ENCODE results near the gene FGF18. TPM values are rescaled to one million over a fixed set of nuclear protein-coding genes. Genes with fewer than 3 reads are reported as not detected.

The FGF18 gene
- total RNA-seq, 8 experiments from 2014 or later = 0.22 to 6.7 (median 0.60) TPM

DNA sequence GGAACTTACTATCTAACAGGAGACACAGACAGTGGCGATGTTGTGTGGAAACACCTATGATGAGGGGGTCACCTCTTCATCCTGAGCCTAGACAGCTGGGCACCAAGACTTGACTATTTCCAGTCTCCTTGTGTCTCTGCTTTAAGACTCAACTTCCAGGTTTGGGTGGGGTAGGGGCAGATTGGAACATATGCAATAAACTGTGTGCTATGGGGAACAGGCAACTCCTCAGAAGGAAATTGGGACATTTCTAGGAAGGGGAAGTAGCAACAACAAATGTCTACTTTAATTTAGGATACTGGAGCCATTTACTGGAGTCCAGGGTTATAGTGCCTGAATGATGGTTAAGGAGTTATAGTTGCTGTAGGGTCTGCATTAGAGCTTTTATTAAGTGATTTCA lies 57.3 kb downstream of the FGF18 start:
- H3K4me1 ChIP-seq (replicated peaks in 1 of 2) = no peaks in the 10 kb centered on the region
- H3K27ac ChIP-seq = no peak overlapping the region
- in situ Hi-C loops (cut with MboI; ENCODE audit: low pct_unique_long_range_greater_than_20kb in 2 of 9, low sequenced_read_pairs in 9 of 9, unreplicated experiment in 9 of 9) = no loop called here
- no peak for ATAC-seq (replicated peaks in 6 of 8)
- no peak overlapping the region for H3K4me3 ChIP-seq
- 83 to 100% (median 100%) methylated on average over 1 of the region's 1 CpG; no CpG with 5 or more reads in 7 of the 10 experiments for WGBS, 10 experiments

DNA sequence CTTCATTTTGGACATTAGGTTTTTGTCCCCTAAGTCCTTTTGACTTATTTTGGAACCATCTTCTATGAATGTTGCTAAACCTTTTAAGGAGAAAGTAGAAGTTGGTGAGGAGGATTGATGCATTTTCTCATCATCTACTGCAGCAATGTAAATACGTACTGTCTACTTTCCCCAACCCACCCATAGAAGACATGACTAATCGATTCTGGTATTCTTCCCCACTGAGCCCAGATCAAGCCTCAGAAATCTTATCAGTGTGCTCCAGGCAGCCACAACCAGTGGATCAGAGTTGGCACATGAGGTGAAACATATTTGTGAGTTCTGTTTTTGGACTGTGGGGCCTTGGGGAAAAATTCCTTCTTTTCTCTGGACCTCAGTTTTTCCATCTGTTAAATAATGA lies 57.7 kb downstream of the FGF18 start:
- Histone ChIP-seq H3K27ac (no peak overlapping the region), H3K4me1 (replicated peaks in 1 of 2) (no peaks in the 10 kb centered on the region), H3K4me3 (no peak overlapping the region)
- WGBS, 10 experiments = 33 to 100% (median 74%) methylated on average over 1 to 2 of the region's 2 CpGs; no CpG with 5 or more reads in 3 of the 10 experiments
- peak in 1 of 8 experiments; percentile 27 for ATAC-seq (replicated peaks in 6 of 8)
- in situ Hi-C loops (cut with MboI; ENCODE audit: low pct_unique_long_range_greater_than_20kb in 2 of 9, low sequenced_read_pairs in 9 of 9, unreplicated experiment in 9 of 9) = no loop called here

DNA sequence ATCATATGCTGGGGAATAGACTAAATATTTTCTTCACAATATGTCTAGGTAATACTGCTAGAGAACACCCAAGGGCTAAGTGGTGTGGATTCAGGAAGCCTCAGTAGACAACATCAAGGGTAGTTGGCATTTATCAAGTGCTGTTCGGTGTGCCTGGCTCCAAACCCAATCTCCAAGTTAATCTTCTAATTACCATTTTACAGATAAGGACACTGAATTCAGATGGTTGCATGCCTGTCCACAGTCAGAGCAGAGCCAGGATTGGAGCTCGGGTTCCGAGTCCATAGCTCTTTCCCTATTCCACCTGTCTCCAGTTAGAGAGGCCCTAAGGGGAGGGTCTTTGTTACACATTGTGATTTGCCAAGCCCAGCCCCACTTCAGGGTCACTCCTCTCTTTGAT lies 58.2 kb downstream of the FGF18 start:
- no peak for ATAC-seq (replicated peaks in 6 of 8)
- no peaks in the 10 kb centered on the region for H3K4me1 ChIP-seq (replicated peaks in 1 of 2)
- no peak overlapping the region for H3K4me3 ChIP-seq
- 74 to 92% (median 85%) methylated on average over 1 to 3 of the region's 3 CpGs; no CpG with 5 or more reads in 4 of the 10 experiments for WGBS, 10 experiments
- in situ Hi-C loops (cut with MboI; ENCODE audit: low pct_unique_long_range_greater_than_20kb in 2 of 9, low sequenced_read_pairs in 9 of 9, unreplicated experiment in 9 of 9) = no loop called here
- no peak overlapping the region for H3K27ac ChIP-seq

DNA sequence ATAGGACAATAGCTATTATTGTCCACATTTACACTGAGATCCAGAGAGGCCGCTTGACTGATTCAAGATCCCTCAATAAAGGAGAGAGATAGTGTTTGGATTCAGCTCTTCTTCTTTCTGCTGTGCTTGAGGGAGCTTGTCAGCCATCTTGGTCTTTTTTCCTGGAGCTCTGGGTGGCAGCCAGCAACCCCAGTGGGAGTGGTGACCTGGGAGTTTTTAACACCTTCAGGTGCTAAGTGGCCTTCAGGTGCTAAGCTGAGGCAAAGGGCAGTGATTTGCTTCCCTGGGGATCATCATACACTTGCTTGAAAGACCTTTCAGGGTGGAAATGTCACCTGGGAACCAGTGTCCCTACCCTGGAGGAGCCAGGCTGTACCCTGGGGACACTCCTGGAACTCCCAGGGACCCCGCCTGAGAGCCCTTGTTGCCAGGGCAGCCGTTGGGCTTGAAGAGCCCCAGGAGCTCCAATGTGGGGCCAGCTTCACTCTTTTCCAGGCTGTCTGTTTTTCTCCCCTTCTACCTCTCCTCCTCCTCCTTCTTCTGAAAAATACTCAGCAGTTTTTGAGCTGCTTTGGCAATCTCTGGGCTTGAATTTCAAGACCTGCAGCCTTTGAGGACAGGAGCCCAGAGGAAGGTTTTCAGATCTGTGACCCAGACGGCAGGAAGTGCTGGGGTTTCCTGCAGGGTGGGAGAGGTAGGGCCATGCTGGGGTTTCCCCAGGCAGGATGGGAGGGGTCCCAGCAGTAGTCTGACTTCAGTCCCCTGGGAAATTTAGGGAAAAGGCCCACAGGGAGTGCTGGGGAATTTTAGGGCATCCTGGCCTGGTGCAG lies 59.7 kb downstream of the FGF18 start:
- 60 to 100% (median 84%) methylated on average over 1 to 3 of the region's 4 CpGs; no CpG with 5 or more reads in 2 of the 10 experiments for WGBS, 10 experiments
- in situ Hi-C loops (cut with MboI; ENCODE audit: low pct_unique_long_range_greater_than_20kb in 2 of 9, low sequenced_read_pairs in 9 of 9, unreplicated experiment in 9 of 9) = no loop called here
- no peaks in the 10 kb centered on the region for H3K4me1 ChIP-seq (replicated peaks in 1 of 2)
- H3K27ac ChIP-seq = no peak overlapping the region
- no peak overlapping the region for H3K4me3 ChIP-seq
- no peak for ATAC-seq (replicated peaks in 6 of 8)

DNA sequence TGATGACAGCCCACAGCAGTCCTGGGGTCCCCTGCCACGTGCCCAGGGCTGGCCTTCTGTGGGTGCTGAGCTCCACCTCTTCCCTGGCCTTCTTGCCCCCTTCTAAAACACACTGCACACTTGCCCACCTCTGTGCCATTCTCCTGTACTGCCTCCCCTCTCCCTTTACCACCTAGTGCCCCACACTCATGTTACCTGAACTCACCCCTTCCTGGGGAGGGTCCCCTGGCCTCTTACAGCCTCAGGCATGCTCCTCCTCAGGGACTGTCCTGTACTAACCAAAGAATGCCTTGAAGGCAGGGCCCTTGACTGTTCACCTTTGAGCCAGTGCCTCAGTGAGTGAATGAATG lies 60.3 kb downstream of the FGF18 start:
- Histone ChIP-seq H3K4me1 (replicated peaks in 1 of 2) (no peaks in the 10 kb centered on the region), H3K4me3 (no peak overlapping the region), H3K27ac (no peak overlapping the region)
- ATAC-seq (replicated peaks in 6 of 8) = no peak
- in situ Hi-C loops (cut with MboI; ENCODE audit: low pct_unique_long_range_greater_than_20kb in 2 of 9, low sequenced_read_pairs in 9 of 9, unreplicated experiment in 9 of 9) = no loop called here
- WGBS, 10 experiments = 60 to 86% methylated on average over 1 of the region's 1 CpG; no CpG with 5 or more reads in 8 of the 10 experiments

DNA sequence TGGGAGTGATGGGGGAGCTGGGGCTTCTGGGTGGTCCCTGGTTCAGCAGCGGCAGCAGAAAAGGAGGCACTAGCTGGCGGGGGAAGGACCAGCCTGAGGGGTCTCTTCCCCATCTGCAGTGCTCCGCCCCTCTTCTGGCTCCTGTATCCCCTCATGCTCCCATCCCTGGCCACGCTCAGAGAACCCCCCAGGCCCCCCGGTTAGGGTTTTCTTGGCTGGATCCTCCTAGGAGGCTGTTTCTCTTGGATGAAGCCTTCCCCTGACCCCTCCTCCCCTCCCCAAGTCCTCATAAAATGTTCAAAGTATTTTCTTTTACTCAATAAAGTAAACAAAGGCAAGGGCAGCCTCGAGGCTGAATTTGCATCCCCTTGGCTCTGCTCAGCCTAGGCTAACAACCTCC lies 60.8 kb downstream of the FGF18 start:
- in situ Hi-C loops (cut with MboI; ENCODE audit: low pct_unique_long_range_greater_than_20kb in 2 of 9, low sequenced_read_pairs in 9 of 9, unreplicated experiment in 9 of 9) = no loop called here
- 0 to 66% (median 35%) methylated on average over 1 to 4 of the region's 6 CpGs; no CpG with 5 or more reads in 6 of the 10 experiments for WGBS, 10 experiments
- ATAC-seq (replicated peaks in 6 of 8) = no peak
- H3K4me3 ChIP-seq = no peak overlapping the region
- no peak overlapping the region for H3K27ac ChIP-seq
- no peaks in the 10 kb centered on the region for H3K4me1 ChIP-seq (replicated peaks in 1 of 2)

DNA sequence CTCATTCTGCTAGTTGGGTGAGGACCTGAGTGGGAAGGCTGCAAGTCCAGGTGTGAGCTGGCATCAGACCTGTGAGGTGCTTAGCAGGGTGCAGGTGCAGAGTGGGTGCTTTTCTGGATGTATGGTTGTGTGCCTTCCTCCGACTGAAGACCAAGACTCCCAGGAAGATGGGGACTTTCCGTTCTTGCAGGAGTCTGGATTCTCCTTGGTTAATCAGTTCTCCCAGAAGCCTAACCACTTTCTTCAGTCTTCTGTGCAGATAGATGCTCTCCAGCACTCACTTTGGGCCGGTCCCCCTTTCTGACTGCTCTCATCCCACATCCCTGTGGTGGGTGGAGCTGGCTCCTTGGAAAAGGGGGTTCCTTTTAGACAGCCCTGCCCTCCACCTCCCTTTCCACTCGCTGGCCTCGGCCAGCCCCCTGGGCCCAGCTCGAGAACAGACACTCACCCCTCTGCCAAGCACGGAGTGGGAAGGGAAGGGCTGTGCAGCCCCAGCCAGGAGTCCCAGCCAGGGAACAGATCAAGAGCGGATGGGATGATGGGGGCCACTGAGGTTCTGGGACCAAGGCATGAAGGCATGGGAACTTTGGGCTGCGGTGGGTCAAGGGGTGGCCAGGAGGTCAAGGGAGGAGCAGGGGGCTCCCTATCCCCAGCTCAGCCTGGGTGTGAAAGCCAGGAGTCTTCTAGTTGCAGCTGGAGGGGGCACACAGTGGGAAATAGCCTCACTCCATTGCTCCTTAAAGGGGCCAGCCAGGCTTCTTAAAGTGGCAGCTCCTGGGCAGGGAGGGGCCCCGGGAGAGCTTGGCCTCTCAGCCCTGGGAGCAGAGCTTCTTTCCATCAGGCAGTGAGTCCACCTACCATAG lies 62.4 kb downstream of the FGF18 start:
- no peak for ATAC-seq (replicated peaks in 6 of 8)
- H3K4me3 ChIP-seq = no peak overlapping the region
- 60 to 100% (median 100%) methylated on average over 1 to 2 of the region's 10 CpGs; no CpG with 5 or more reads in 7 of the 10 experiments for WGBS, 10 experiments
- H3K27ac ChIP-seq = no peak overlapping the region
- in situ Hi-C loops (cut with MboI; ENCODE audit: low pct_unique_long_range_greater_than_20kb in 2 of 9, low sequenced_read_pairs in 9 of 9, unreplicated experiment in 9 of 9) = no loop called here
- H3K4me1 ChIP-seq (replicated peaks in 1 of 2) = no peaks in the 10 kb centered on the region

DNA sequence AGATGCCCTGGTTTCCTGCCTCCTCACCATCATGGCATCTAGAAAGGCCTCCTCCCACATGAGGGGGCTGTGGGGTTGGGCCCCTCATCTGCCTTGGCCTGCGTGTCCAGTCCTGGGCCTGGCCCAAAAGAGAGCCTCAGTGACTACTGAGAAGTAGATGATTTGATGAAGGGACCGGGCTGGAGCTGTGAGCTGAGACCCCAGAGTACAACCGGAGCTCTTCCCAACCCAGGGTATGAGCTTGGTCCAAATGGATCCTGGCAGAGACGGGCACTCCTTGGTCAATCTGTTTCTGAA lies 62.9 kb downstream of the FGF18 start:
- H3K4me1 ChIP-seq (replicated peaks in 1 of 2) = no peaks in the 10 kb centered on the region
- in situ Hi-C loops (cut with MboI; ENCODE audit: low pct_unique_long_range_greater_than_20kb in 2 of 9, low sequenced_read_pairs in 9 of 9, unreplicated experiment in 9 of 9) = no loop called here
- H3K27ac ChIP-seq = no peak overlapping the region
- no peak for ATAC-seq (replicated peaks in 6 of 8)
- 40 to 100% methylated on average over 1 to 2 of the region's 4 CpGs; no CpG with 5 or more reads in 8 of the 10 experiments for WGBS, 10 experiments
- H3K4me3 ChIP-seq = no peak overlapping the region

DNA sequence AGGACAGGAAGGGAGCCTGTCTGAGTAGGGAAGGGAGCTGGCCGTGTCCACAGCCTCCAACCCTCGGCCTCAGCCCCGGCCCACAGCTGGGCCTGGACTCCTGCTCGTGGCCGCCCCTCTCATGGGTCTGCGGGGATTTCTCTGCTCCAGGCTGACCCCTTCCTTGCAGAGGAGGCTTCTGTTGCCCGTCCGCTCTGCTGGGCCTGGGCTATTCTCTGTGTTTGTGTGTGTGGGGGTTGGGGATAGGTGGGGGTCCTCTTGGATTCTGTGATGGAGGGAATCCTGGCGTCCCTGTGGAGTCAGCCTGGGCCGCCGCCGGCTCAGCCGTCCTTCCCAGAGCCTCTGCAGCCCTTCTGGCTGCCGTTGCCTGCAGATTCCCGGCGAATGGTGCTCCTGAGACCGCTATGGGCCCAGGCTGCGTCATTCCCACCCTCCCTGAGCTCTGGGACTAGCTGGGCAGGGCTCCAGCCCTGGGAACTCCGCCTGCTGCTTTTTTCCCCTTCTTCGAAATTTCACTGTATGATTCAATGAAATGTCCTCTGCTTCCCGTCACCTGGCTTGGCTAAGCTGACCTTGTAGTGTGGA lies 64.2 kb downstream of the FGF18 start:
- Histone ChIP-seq H3K27ac (no peak overlapping the region), H3K4me3 (no peak overlapping the region), H3K4me1 (replicated peaks in 1 of 2) (no peaks in the 10 kb centered on the region)
- ATAC-seq (replicated peaks in 6 of 8) = peak in 4 of 8 experiments; percentile 23 to 51 (median 32)
- WGBS, 10 experiments = 47 to 100% (median 61%) methylated on average over 1 to 4 of the region's 21 CpGs; no CpG with 5 or more reads in 4 of the 10 experiments
- in situ Hi-C loops (cut with MboI; ENCODE audit: low pct_unique_long_range_greater_than_20kb in 2 of 9, low sequenced_read_pairs in 9 of 9, unreplicated experiment in 9 of 9) = no loop called here

DNA sequence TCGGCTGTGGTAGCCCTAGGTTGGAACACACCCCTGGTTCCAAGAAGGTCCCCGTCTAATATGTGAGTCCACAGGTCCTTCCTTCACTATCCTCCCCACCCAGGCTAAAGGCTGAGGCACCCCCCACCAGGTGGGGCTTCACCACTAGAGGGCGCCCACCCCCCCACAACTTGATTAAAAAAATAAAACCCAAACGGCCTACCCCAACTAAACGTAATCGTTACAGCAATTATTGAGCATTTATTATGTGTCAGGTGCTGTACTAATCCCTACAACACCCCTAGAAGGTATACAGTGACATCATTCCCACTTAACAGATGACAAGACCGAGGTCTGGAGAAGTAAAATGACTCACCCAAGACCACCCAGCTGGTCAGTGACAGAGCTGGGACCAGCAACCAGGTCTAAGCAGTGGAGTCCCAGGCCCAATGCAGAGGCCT lies 65.0 kb downstream of the FGF18 start:
- WGBS, 10 experiments = 60 to 69% methylated on average over 1 to 2 of the region's 7 CpGs; no CpG with 5 or more reads in 8 of the 10 experiments
- in situ Hi-C loops (cut with MboI; ENCODE audit: low pct_unique_long_range_greater_than_20kb in 2 of 9, low sequenced_read_pairs in 9 of 9, unreplicated experiment in 9 of 9) = no loop called here
- Histone ChIP-seq H3K4me3 (no peak overlapping the region), H3K4me1 (replicated peaks in 1 of 2) (no peaks in the 10 kb centered on the region), H3K27ac (no peak overlapping the region)
- ATAC-seq (replicated peaks in 6 of 8) = peak in 3 of 8 experiments; percentile 33 to 69 (median 60)

DNA sequence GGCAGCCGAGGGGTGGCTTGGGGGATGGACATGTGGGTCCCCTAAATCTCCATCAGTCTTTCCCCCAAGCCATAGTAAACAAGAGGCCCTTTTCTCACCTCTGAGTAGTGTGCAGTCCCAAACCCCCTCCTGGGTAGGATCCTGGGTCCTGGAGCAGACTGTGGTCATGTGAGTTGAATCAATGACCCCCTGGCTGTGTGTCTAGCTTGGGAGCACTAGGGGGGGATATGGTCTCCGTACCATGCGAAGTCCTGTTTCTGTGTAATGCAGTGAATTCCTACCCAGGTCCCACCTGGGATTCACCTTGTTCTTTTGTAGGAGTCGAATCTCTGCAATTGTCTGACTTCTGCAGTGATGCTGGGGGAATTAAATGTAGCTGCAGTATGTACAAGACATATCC lies 66.2 kb downstream of the FGF18 start:
- no peak overlapping the region for H3K27ac ChIP-seq
- H3K4me3 ChIP-seq = no peak overlapping the region
- no peaks in the 10 kb centered on the region for H3K4me1 ChIP-seq (replicated peaks in 1 of 2)
- WGBS, 10 experiments = 90 to 100% (median 93%) methylated on average over 1 to 3 of the region's 4 CpGs; no CpG with 5 or more reads in 7 of the 10 experiments
- ATAC-seq (replicated peaks in 6 of 8) = no peak
- in situ Hi-C loops (cut with MboI; ENCODE audit: low pct_unique_long_range_greater_than_20kb in 2 of 9, low sequenced_read_pairs in 9 of 9, unreplicated experiment in 9 of 9) = no loop called here

DNA sequence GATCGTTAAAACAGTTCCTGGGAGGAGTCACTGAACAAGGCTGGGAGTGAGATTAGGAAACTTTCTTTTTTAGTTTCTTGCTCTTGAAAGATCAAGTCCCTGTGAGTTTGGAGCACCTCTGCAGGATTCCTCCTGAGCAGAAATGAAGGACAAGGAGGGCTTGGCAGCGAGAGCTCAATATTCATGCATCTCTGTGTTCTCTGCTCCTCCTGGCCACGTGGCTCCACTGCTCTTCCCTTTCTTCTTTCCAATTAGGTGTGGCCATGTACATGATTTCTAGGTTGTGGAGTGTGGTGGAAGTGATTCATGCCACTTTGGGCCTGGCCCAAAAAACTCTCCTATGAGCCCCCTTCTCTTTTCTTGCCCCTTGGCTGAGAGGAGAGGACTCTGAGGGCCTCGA lies 67.2 kb downstream of the FGF18 start:
- peak in 2 of 8 experiments; percentile 84 to 97 for ATAC-seq (replicated peaks in 6 of 8)
- no peak overlapping the region for H3K27ac ChIP-seq
- no peaks in the 10 kb centered on the region for H3K4me1 ChIP-seq (replicated peaks in 1 of 2)
- in situ Hi-C loops (cut with MboI; ENCODE audit: low pct_unique_long_range_greater_than_20kb in 2 of 9, low sequenced_read_pairs in 9 of 9, unreplicated experiment in 9 of 9) = no loop called here
- WGBS, 10 experiments = 0 to 100% (median 100%) methylated on average over 1 to 3 of the region's 4 CpGs; no CpG with 5 or more reads in 1 of the 10 experiments
- no peak overlapping the region for H3K4me3 ChIP-seq

DNA sequence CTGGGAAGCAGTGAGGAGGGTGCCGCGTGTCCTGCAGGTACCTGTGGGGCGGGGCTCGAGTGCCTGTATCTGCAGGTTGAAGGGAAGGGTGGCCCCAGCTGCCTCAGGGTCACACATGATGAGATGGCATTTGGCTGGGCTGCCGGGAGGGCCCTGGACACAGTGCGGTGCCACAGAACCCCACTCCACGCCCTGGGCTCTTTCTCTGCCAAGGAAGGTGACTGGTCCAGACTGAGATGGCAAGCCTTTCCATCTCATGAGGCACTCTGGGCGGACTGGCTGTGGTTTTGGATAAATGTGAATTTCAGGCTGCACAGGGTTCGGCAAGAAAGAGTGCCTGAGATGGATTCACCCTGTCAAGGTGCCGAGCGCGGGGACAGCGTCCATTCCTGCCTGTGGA lies 69.4 kb downstream of the FGF18 start:
- H3K4me1 ChIP-seq (replicated peaks in 1 of 2) = no peaks in the 10 kb centered on the region
- no peak for ATAC-seq (replicated peaks in 6 of 8)
- no peak overlapping the region for H3K4me3 ChIP-seq
- H3K27ac ChIP-seq = no peak overlapping the region
- in situ Hi-C loops (cut with MboI; ENCODE audit: low pct_unique_long_range_greater_than_20kb in 2 of 9, low sequenced_read_pairs in 9 of 9, unreplicated experiment in 9 of 9) = no loop called here
- WGBS, 10 experiments = 46 to 100% (median 73%) methylated on average over 1 to 5 of the region's 13 CpGs; no CpG with 5 or more reads in 4 of the 10 experiments
